Upper lobe of left lung (tissue), 6 donors: ENCODE results near the gene SPSB4. TPM values are rescaled to one million over a fixed set of nuclear protein-coding genes. Genes with fewer than 3 reads are reported as not detected.

Experiments
- ATAC-seq, 2 donors: fragments of 200-7000 bp; cut with Tn5 transposase; one replicate each; pipeline ENCODE4 v1.9.1; 2022; ENCODE audit warnings: mild to moderate bottlenecking in 2 of 2, moderate library complexity in 2 of 2; ENCODE audit not compliant: low FRiP score in 2 of 2
- DNase-seq, 2 donors: peaks; one replicate each; pipeline ENCODE4 v3.0.0-alpha.2; 2019 to 2020
- H3K27ac ChIP-seq, 4 donors: fragments of 200-600 bp; sonication (generic); one replicate each; pipeline ENCODE4 v1.5.1; 2016 to 2019
- H3K27me3 ChIP-seq, 4 donors: fragments of 200-600 bp; sonication (generic); one replicate each; pipeline ENCODE4 v1.5.1; 2017 to 2019
- H3K36me3 ChIP-seq, 4 donors: fragments of 200-600 bp; sonication (generic); one replicate each; pipeline ENCODE4 v1.5.1; 2016 to 2019
- H3K4me1 ChIP-seq, 4 donors: fragments of 200-600 bp; sonication (generic); one replicate each; pipeline ENCODE4 v1.5.1; 2018 to 2019
- H3K4me3 ChIP-seq, 4 donors: fragments of 200-600 bp; sonication (generic); one replicate each; pipeline ENCODE4 v1.5.1; 2017 to 2019; ENCODE audit warnings: mild to moderate bottlenecking in 2 of 4, moderate library complexity in 1 of 4
- H3K9me3 ChIP-seq, 4 donors: fragments of 200-600 bp; sonication (generic); one replicate each; pipeline ENCODE4 v1.5.1; 2018 to 2019
- EP300 ChIP-seq, 4 donors: sonication (generic); formaldehyde crosslinking; IDR thresholded peaks; one replicate each; pipeline ENCODE4 v1.5.1; 2017; ENCODE audit warnings: antibody characterized with exemption in 4 of 4, control low read depth in 2 of 4
- POLR2A ChIP-seq, 4 donors: fragments of 450-650 bp; IDR thresholded peaks; one replicate each; pipeline ENCODE4 v1.5.1; 2016 to 2017; ENCODE audit warnings: antibody characterized with exemption in 4 of 4, mild to moderate bottlenecking in 2 of 4
- POLR2AphosphoS5 ChIP-seq, 2 donors: sonication (generic); formaldehyde crosslinking; IDR thresholded peaks; one replicate each; pipeline ENCODE4 v1.5.1; 2017; ENCODE audit warnings: antibody characterized with exemption in 2 of 2
- WGBS, 2 donors: methylation state at CpG; one replicate each; pipeline ENCODE4 v1.1.5; 2017 to 2018; 5-methylcytosine and 5-hydroxymethylcytosine counted together
- total RNA-seq, 6 donors: library from RNA; depleted of rRNA in 4 of 6; stranded (reverse); fragments of >200 nt in 4 of 6; gene quantifications; one replicate each; pipeline versions ENCODE4 v1.1.0 to v1.2.1, GENCODE V29; 2016 to 2021
- TF ChIP-seq, protein P1 (sequence below), 6 experiments: fragments of 450-650 bp in 4 of 6; fragments of 200-600 bp in 2 of 6; sonication (generic) in 2 of 6; IDR thresholded peaks; one replicate each; pipeline ENCODE4 v1.5.1; 2016 to 2019; ENCODE audit warnings: antibody characterized with exemption in 6 of 6
- donor health status: DM: no; HTN: no; CAD: no; lungs with moderate emphysema.
- donor health status: DM: no; HTN: yes; CAD: no; lungs with severe emphysema.

Gene SPSB4
- total RNA-seq, 6 donors from 2014 or later: 0.29 to 4.2 (median 1.1) TPM; not detected in 1

DNA sequence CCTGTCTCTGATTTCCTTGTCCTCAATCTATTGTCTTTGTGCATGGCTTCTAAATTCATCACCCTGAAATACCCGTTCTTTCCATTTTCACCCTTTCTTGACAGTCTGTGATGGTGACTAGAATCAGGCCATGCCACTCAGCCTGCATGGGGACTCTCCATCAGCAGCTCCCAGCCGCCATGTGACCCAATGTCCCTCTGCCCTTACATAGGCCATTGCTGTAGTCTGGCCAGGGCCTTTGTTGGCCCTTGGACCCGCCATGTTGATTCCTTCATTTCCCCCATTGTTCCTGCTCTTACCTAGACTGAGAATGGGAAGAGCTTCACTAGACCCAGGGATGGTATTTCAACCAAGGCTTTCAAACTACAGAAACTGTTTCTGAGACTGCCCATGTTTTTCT is 45.8 kb downstream of the SPSB4 start:
- DNase-seq (no peak), ATAC-seq (no peak)
- Histone ChIP-seq H3K27ac (no peak overlapping the region), H3K4me1 (no peaks in the 10 kb centered on the region), H3K9me3 (no peaks in the 10 kb centered on the region), H3K27me3 (no peaks in the 10 kb centered on the region), H3K4me3 (no peak overlapping the region), H3K36me3 (no peaks in the 10 kb centered on the region)
- TF ChIP-seq POLR2AphosphoS5 (IDR thresholded peaks at IDR 0.05) (no peak), POLR2A (IDR thresholded peaks at IDR 0.05) (no peak), EP300 (IDR thresholded peaks at IDR 0.05) (no peak)
- TF ChIP-seq, protein P1, sequence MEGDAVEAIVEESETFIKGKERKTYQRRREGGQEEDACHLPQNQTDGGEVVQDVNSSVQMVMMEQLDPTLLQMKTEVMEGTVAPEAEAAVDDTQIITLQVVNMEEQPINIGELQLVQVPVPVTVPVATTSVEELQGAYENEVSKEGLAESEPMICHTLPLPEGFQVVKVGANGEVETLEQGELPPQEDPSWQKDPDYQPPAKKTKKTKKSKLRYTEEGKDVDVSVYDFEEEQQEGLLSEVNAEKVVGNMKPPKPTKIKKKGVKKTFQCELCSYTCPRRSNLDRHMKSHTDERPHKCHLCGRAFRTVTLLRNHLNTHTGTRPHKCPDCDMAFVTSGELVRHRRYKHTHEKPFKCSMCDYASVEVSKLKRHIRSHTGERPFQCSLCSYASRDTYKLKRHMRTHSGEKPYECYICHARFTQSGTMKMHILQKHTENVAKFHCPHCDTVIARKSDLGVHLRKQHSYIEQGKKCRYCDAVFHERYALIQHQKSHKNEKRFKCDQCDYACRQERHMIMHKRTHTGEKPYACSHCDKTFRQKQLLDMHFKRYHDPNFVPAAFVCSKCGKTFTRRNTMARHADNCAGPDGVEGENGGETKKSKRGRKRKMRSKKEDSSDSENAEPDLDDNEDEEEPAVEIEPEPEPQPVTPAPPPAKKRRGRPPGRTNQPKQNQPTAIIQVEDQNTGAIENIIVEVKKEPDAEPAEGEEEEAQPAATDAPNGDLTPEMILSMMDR (IDR thresholded peaks at IDR 0.05): no peak
- WGBS, 2 donors: 88 to 93% methylated on average over 3 of the region's 3 CpGs

DNA sequence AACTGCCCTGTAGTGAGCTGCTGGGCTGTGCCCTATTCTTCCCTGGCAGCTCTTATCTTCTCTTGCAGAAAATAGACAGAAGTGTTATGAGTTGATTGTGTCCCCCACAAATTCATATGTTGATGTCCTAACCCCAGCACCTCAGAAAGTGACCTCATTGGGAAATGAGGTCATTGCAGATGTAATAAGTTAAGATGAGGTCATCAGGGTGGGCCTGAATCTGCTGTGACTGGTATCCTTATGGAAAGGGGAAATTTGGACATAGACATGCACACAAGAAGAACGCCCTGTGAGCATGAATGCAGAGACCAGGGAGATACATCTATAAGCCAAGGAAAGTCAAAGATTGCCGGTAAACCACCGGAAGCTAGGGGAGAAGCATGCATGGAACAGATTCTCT is 49.0 kb downstream of the SPSB4 start:
- Histone ChIP-seq H3K27ac (no peak overlapping the region), H3K9me3 (no peaks in the 10 kb centered on the region), H3K4me1 (peaks cover 0 to 1% (median 0%) of the 10 kb centered on the region in 4 donors), H3K4me3 (no peak overlapping the region), H3K27me3 (no peaks in the 10 kb centered on the region), H3K36me3 (no peaks in the 10 kb centered on the region)
- ATAC-seq: no peak
- TF ChIP-seq POLR2A (IDR thresholded peaks at IDR 0.05) (no peak), POLR2AphosphoS5 (IDR thresholded peaks at IDR 0.05) (no peak), EP300 (IDR thresholded peaks at IDR 0.05) (no peak)
- TF ChIP-seq, protein P1 (IDR thresholded peaks at IDR 0.05): no peak
- 95 to 96% methylated on average over 3 of the region's 3 CpGs for WGBS, 2 donors
- DNase-seq: no peak

DNA sequence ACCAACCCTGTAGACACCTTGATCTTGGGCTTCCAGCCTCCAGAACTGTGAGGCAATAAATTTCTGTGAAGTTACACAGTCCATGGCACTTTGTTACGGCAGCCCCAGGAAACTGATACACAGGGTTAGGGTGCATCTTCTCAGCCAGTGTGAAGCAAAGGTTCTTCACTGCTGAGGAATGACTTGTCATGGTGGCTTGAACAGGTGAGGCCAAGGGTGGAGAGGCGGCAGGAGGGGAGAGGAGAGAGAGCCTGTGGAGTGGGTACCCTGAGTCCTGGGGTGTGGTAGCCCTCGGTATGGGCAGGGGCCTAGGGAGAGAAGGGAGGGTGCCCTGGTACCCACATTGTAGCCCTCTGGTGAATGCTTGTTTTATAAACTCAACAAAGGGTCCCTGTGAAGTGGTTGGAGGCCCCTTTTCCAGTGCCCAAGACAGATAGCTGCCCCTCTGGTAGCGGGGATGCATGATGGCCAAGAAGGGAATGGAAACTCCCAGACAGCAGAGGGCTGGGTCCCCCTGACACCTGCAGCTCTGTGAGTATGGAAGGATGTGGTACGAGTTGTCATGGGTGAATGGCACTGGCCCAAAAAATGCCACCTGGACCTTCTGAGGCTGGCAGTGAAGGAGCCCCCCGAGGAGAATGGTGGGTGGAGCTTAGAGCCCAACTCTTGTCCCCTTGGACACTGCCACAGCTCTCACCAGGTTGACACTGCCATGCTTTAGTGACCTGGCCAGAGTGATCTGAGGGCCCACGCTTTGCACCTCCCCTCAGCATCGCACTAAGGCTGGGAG is 49.6 kb downstream of the SPSB4 start:
- 88 to 92% methylated on average over 8 of the region's 8 CpGs for WGBS, 2 donors
- Histone ChIP-seq H3K9me3 (no peaks in the 10 kb centered on the region), H3K27me3 (no peaks in the 10 kb centered on the region), H3K4me1 (peaks cover 0 to 6% (median 0%) of the 10 kb centered on the region in 4 donors), H3K27ac (no peak overlapping the region), H3K4me3 (no peak overlapping the region), H3K36me3 (no peaks in the 10 kb centered on the region)
- ATAC-seq (no peak), DNase-seq (no peak)
- TF ChIP-seq POLR2A (IDR thresholded peaks at IDR 0.05) (no peak), EP300 (IDR thresholded peaks at IDR 0.05) (no peak)
- TF ChIP-seq, protein P1 (IDR thresholded peaks at IDR 0.05): no peak

DNA sequence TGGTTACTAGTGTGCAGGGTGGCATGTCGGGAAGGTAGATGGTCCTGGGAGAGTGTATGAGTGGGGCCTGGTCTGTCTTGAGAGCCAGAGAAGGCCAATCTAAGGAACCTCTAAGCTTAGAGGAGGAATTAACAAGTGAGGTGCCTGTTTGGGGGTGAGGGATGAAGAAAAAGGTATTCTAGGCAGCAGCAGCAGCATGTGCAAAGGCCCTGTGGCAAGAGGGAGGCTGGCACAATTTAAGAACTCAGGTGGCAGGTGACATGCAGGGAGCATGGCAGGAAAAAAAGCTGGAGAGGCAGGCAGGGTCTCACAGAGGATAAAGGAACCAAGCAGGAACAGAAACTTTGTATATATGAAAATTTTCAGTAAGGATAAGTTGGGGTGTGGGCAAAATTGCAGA is 51.2 kb downstream of the SPSB4 start:
- DNase-seq: no peak
- H3K27ac ChIP-seq: no peak overlapping the region
- no peak for ATAC-seq
- H3K4me1 ChIP-seq: peaks cover 0 to 6% (median 0%) of the 10 kb centered on the region in 4 donors
- no peaks in the 10 kb centered on the region for H3K36me3 ChIP-seq
- TF ChIP-seq POLR2A (IDR thresholded peaks at IDR 0.05) (no peak), POLR2AphosphoS5 (IDR thresholded peaks at IDR 0.05) (no peak), EP300 (IDR thresholded peaks at IDR 0.05) (no peak)
- TF ChIP-seq, protein P1 (IDR thresholded peaks at IDR 0.05): no peak
- no peak overlapping the region for H3K4me3 ChIP-seq
- 94 to 100% methylated on average over 1 of the region's 1 CpG for WGBS, 2 donors
- no peaks in the 10 kb centered on the region for H3K27me3 ChIP-seq
- no peaks in the 10 kb centered on the region for H3K9me3 ChIP-seq

DNA sequence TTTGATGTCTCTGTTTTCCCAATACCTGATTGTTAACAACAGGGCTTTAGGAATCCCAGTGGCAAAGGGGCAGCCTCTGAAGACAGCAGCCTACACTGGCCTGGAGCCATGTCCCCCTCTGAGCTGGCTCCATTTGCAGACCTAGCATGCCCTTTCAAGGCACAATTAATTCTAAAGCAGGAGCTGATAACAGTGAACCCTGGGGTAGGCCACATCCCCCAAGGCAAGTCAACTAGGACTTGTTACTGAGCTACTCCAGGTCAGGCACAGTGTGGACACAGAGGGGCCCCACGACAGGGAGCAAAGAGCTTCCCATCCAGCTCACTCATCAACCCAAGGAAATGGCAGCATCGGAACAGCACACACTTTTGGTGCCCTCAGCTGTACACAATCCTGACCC is 51.9 kb downstream of the SPSB4 start:
- Histone ChIP-seq H3K9me3 (no peaks in the 10 kb centered on the region), H3K4me3 (no peak overlapping the region), H3K27me3 (no peaks in the 10 kb centered on the region), H3K27ac (no peak overlapping the region), H3K4me1 (peaks cover 0 to 6% (median 0%) of the 10 kb centered on the region in 4 donors), H3K36me3 (no peaks in the 10 kb centered on the region)
- WGBS, 2 donors: 59 to 85% methylated on average over 2 of the region's 2 CpGs
- DNase-seq (no peak), ATAC-seq (no peak)
- TF ChIP-seq POLR2A (IDR thresholded peaks at IDR 0.05): no peak
- no peak for TF ChIP-seq POLR2AphosphoS5 (IDR thresholded peaks at IDR 0.05)
- TF ChIP-seq, protein P1 (IDR thresholded peaks at IDR 0.05): no peak
- TF ChIP-seq EP300 (IDR thresholded peaks at IDR 0.05): no peak
